Neural progenitor cell (in vitro differentiated cells): ENCODE measurements around the gene CCT8.

Experiments used
- CTCF ChIP-seq: fragments of 200-600 bp; sonication (generic); IDR thresholded peaks from 2 replicates; pipeline ENCODE4 v1.5.1; 2017; ENCODE audit warnings: antibody characterized with exemption, mild to moderate bottlenecking
- EZH2 ChIP-seq: fragments of 200-600 bp; sonication (generic); IDR thresholded peaks from 2 replicates; pipeline ENCODE4 v1.6.1; 2017; ENCODE audit warnings: antibody characterized with exemption, mild to moderate bottlenecking, moderate library complexity

GRCh38 chr21:29008367-29008766 is 65.1 kb downstream of the CCT8 start:
- TF ChIP-seq CTCF (no peak), EZH2 (no peak)
